ENCODE results near the gene PREP. TPM values are rescaled to one million over a fixed set of nuclear protein-coding genes. Genes with fewer than 3 reads are reported as not detected.
"Not testable (repeated sequence)": the region's sequence is repeated elsewhere in the genome, so short reads cannot be mapped to it uniquely, and the experiment has no call there.

The PREP gene
- total RNA-seq, 2 experiments from 2014 or later: 39.4 to 41.5 TPM

DNA sequence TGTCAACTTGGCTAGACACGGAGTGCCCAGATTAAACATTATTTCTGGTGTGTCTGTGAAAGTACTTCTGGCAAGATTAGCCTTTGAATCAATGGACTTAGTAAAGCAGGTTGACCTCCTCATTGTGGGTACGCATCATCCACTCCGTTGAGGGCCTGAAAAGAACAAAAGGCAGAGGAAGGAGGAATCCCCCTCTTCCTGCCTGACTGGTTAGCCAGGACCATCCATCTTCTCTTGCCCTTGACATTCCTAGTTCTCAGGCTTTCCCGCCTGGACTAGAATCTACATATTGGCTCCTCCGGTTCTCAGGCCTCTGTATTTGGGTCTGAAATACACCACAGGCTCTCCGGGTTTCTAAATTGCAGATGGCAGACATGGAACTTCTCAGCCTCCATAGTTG lies 149.1 kb downstream of the PREP start:
- Mint-ChIP-seq H3K4me1 (no peaks in the 10 kb centered on the region), H3K27ac (no peak overlapping the region), H3K27me3 (peaks cover 10% of the 10 kb centered on the region), H3K9me3 (peaks cover 1% of the 10 kb centered on the region), H3K4me3 (no peak overlapping the region), H3K36me3 (no peaks in the 10 kb centered on the region)
- no peak for ATAC-seq (ENCODE audit: low read depth)
- no peak for DNase-seq
- POLR2A ChIA-PET: no interaction called here

GRCh38 chr6:105251689-105252088 lies 151.2 kb downstream of the PREP start:
- peaks cover 1% of the 10 kb centered on the region for H3K9me3 Mint-ChIP-seq
- ATAC-seq (ENCODE audit: low read depth): no peak
- H3K36me3 Mint-ChIP-seq: no peaks in the 10 kb centered on the region
- H3K27me3 Mint-ChIP-seq: peaks cover 6% of the 10 kb centered on the region
- H3K4me1 Mint-ChIP-seq: no peaks in the 10 kb centered on the region
- no peak overlapping the region for H3K4me3 Mint-ChIP-seq
- no peak for DNase-seq
- POLR2A ChIA-PET: no interaction called here
- H3K27ac Mint-ChIP-seq: no peak overlapping the region

GRCh38 chr6:105250533-105250932 lies 152.3 kb downstream of the PREP start:
- Mint-ChIP-seq H3K27me3 (peaks cover 4% of the 10 kb centered on the region), H3K4me1 (no peaks in the 10 kb centered on the region), H3K36me3 (no peaks in the 10 kb centered on the region), H3K27ac (no peak overlapping the region), H3K4me3 (no peak overlapping the region), H3K9me3 (peaks cover under 1% of the 10 kb centered on the region)
- DNase-seq: no peak
- POLR2A ChIA-PET: no interaction called here
- no peak for ATAC-seq (ENCODE audit: low read depth)

DNA sequence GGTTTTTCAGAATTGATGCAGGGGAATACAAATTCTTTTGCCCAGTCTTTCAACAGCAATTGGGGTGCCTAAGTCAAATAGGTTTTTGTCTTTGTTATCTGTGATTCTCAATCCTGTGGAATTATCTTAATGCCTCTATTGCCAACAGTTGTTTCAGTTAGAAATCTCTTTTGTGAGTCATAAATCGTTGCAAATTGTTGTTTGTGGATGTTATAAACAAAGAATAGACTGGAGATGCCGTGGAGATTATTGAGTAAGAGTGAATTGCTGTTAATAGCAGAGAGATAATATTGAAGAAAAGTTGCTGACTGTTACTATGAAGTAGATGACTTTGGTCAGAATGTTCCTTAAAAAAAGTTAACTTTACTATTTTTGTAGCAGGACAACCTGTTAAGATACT lies 159.4 kb downstream of the PREP start:
- no peaks in the 10 kb centered on the region for H3K4me1 Mint-ChIP-seq
- POLR2A ChIA-PET: no interaction called here
- no peaks in the 10 kb centered on the region for H3K36me3 Mint-ChIP-seq
- H3K27ac Mint-ChIP-seq: no peak overlapping the region
- H3K9me3 Mint-ChIP-seq: no peaks in the 10 kb centered on the region
- DNase-seq: no peak
- no peak overlapping the region for H3K4me3 Mint-ChIP-seq
- ATAC-seq (ENCODE audit: low read depth): no peak
- H3K27me3 Mint-ChIP-seq: peaks cover 8% of the 10 kb centered on the region

GRCh38 chr6:105235155-105235554 lies 167.7 kb downstream of the PREP start:
- H3K36me3 Mint-ChIP-seq: no peaks in the 10 kb centered on the region
- peaks cover 7% of the 10 kb centered on the region for H3K9me3 Mint-ChIP-seq
- H3K4me3 Mint-ChIP-seq: no peak overlapping the region
- H3K27me3 Mint-ChIP-seq: peaks cover 25% of the 10 kb centered on the region
- no peak overlapping the region for H3K27ac Mint-ChIP-seq
- POLR2A ChIA-PET: no interaction called here
- no peak for DNase-seq
- ATAC-seq (ENCODE audit: low read depth): no peak
- H3K4me1 Mint-ChIP-seq: no peaks in the 10 kb centered on the region

DNA sequence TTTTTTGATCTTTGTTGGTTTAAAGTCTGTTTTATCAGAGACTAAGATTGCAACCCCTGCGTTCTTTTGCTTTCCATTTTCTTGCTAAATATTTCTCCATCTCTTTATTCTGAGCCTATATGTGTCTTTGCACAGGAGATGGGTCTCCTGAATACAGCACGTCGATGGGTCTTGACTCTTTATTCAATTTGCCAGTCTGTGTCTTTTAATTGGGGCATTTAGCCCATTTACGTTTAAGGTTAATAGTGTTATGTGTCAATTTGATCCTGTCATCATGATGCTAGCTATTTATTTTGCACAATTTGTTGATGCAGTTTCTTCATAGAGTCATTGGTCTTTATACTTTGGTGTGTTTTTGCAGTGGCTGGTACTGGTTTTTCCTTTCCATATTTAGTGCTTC lies 171.1 kb downstream of the PREP start:
- H3K4me3 Mint-ChIP-seq; H3K36me3 Mint-ChIP-seq; H3K4me1 Mint-ChIP-seq; H3K27ac Mint-ChIP-seq; H3K9me3 Mint-ChIP-seq; POLR2A ChIA-PET; H3K27me3 Mint-ChIP-seq; DNase-seq; ATAC-seq (ENCODE audit: low read depth): not testable (repeated sequence)

Other genes starting within 250 kb of the PREP start
- not detected for gene POPDC3, start 223.1 kb downstream of the PREP start, total RNA-seq